Bronchial epithelial cell (primary cell): ENCODE measurements around the gene MLYCD. TPM values are rescaled to one million over a fixed set of nuclear protein-coding genes. Genes with fewer than 3 reads are reported as not detected.

Experiments
- DNase-seq: peaks from one replicate; pipeline ENCODE4 v3.0.0-alpha.2; 2010; ENCODE audit warnings: low read depth
- FAIRE-seq: peaks from 2 replicates; lab custom pipeline; 2011; peaks lifted over from hg19 to GRCh38; lab: Jason Lieb, UNC
- H3K27me3 ChIP-seq: 2 replicates; pipeline ENCODE4 v1.5.1; 2011; ENCODE audit warnings: low read length; ENCODE audit not compliant: control insufficient read depth, insufficient read depth
- H3K36me3 ChIP-seq: 2 replicates; pipeline ENCODE4 v1.5.1; 2011; ENCODE audit warnings: low read length; ENCODE audit not compliant: control insufficient read depth, insufficient read depth
- H3K4me3 ChIP-seq: 2 replicates; pipeline ENCODE4 v1.5.1; 2011; ENCODE audit warnings: mild to moderate bottlenecking, low read depth, low read length, control low read depth
- total RNA-seq: library from RNA; depleted of rRNA; stranded (reverse); fragments of >200 nt; gene quantifications from 2 replicates; pipeline ENCODE4 v1.2.1, GENCODE V29; 2014
- TF ChIP-seq, protein P1 (sequence below): IDR thresholded peaks from 2 replicates; pipeline ENCODE4 v1.5.1; 2011; ENCODE audit warnings: mild to moderate bottlenecking, moderate library complexity, low read length, control low read depth, inconsistent platforms; ENCODE audit not compliant: insufficient read depth, severe bottlenecking

MLYCD gene
- total RNA-seq, 1 donor from 2014 or later = 2.6 TPM

DNA sequence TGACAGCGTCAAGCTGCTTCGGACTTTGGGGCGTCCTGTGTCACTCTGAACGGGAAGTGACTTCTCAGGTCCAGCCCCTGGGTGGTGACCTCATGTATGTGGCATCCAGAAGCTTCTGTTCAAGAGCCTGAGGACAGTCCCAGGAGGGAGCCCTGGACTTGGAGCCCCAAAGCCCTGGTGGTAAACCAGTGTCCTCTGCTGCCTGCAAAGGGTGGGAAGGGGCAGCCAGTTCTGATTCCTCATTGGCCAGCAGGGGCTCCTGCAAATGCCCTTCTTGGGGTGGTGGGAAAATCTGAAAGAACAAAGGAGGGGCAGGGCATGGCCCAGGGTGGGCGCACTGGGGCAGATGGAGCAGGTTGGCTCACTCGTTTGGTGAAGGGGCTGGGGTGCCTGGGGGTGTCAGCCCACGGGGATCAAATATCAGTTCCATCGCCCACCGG is 55.7 kb downstream of the MLYCD start:
- Histone ChIP-seq H3K4me3 (peak overlapping the region; percentile 62), H3K36me3 (peaks cover 10% of the 10 kb centered on the region), H3K27me3 (no peaks in the 10 kb centered on the region)
- FAIRE-seq = no peak
- DNase-seq = peak; percentile 51
- TF ChIP-seq, protein P1, sequence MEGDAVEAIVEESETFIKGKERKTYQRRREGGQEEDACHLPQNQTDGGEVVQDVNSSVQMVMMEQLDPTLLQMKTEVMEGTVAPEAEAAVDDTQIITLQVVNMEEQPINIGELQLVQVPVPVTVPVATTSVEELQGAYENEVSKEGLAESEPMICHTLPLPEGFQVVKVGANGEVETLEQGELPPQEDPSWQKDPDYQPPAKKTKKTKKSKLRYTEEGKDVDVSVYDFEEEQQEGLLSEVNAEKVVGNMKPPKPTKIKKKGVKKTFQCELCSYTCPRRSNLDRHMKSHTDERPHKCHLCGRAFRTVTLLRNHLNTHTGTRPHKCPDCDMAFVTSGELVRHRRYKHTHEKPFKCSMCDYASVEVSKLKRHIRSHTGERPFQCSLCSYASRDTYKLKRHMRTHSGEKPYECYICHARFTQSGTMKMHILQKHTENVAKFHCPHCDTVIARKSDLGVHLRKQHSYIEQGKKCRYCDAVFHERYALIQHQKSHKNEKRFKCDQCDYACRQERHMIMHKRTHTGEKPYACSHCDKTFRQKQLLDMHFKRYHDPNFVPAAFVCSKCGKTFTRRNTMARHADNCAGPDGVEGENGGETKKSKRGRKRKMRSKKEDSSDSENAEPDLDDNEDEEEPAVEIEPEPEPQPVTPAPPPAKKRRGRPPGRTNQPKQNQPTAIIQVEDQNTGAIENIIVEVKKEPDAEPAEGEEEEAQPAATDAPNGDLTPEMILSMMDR = no peak

DNA sequence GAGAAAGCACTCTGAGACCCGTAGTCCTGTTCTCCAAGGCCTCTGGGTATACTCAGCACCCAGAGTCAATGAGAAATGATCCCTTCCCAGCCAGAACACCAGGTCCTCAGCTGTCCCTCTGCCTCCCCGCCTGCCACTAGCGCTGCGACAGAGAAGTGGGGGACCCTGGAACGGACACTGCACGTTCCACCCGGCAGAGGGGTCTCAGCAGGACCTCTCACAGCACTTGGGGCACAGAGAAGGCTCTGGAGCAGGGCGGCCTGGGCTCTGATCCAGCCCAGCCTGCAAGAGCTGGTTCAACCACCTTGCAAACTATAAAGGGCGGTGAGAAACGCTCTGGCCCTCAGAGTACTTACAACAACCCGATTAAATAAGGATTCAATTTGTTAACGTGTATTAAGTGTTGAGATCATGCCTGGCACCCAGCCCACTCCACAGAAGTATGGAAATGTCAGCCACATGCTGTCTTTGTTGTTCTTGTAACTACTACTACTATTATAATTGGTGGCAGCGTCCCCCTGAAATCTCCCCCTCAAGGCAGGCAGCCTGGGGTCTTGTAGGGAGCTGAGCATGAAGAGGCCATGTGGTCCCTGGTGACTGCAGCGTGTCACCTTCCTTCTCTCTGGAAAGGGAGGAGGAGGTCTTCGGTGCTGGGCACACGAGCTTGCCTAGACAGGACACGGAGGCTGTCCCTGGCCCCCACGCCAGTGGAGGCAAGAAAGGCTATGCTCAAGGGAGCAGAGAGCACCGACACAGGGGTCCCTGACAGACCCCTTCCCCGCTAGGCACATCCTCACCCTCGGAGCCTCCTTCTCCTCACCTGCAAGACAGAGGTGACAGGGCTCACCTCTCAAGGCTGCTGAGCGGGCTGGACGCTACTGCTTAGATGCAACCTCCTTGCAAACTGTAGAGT is 56.6 kb downstream of the MLYCD start:
- Histone ChIP-seq H3K36me3 (peaks cover 11% of the 10 kb centered on the region), H3K4me3 (no peak overlapping the region), H3K27me3 (no peaks in the 10 kb centered on the region)
- no peak for FAIRE-seq
- no peak for DNase-seq
- TF ChIP-seq, protein P1 = no peak

DNA sequence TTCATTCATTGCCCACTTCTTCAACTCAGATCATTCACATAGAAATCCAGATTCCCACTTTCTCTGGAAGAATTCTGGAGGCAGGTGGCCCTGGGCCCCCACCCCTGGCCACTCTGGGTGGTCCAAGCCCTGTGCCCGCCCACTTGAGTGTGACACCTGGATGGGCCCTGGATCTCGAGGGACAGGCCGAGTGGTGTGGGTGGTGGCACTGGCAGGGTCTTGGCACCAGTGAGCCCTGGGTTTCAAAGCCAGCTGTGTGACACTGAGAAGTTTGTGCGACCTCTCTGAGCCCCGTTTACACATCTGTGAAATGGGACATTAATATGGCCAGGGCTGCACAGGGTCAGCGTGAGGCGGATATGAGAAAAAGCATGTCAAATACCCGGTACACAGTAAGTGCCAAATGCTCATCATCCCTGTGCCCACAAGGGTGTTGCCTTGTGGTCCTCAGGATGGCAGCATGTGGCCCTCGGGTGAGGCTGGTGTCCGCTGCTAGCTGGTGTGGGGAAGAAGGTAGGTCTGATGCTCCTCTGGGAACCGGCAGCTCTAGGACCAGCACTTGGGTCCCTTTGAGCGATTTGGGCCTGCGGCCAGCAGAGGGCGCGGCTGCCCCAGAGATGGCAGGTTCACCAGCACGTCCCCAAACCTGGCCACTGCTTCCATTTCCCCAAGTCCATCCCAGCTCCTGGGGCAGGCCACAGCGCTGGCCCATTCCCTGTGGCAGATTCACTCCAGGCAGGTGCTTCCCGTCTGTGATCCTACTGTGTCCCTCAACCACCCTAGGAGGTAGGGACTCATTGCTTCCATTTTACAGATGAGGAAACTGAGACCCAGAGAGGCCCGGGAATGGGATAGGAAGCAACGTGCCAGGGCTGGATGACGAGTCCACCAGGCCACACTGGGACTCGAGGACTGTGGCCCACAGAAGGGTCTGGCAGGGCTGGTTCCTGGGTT is 57.7 kb downstream of the MLYCD start:
- FAIRE-seq (no peak), DNase-seq (peak; percentile 59)
- peaks cover 16% of the 10 kb centered on the region for H3K36me3 ChIP-seq
- TF ChIP-seq, protein P1 = peak; percentile 99
- H3K4me3 ChIP-seq = no peak overlapping the region
- H3K27me3 ChIP-seq = no peaks in the 10 kb centered on the region

DNA sequence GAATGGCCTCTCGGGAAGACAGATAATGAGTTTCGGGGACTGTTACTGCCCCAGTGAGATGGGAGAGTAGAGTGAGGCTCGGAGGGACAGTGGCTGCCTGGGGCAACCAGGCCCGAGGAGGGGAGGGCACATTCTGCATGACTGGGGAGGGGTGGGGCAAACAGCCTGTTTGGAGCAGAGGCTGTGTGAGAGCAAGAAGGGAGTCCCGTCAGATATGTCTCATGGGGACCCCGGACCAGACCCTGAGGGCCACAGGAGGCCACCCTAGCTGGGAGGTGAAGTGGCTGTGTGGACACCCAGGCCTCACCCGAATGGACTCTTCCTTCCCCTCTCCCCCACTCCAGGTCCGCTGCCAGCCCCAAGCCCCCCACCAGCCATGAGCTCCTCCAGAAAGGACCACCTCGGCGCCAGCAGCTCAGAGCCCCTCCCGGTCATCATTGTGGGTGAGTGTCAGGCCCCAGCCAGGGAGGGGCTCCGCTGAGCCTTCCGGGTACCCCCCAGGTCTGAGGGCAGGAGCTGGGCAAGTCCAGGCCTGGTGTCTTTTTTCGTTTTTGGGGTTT is 58.5 kb downstream of the MLYCD start:
- FAIRE-seq = no peak
- Histone ChIP-seq H3K4me3 (no peak overlapping the region), H3K36me3 (peaks cover 19% of the 10 kb centered on the region), H3K27me3 (no peaks in the 10 kb centered on the region)
- DNase-seq = no peak
- TF ChIP-seq, protein P1 = no peak

DNA sequence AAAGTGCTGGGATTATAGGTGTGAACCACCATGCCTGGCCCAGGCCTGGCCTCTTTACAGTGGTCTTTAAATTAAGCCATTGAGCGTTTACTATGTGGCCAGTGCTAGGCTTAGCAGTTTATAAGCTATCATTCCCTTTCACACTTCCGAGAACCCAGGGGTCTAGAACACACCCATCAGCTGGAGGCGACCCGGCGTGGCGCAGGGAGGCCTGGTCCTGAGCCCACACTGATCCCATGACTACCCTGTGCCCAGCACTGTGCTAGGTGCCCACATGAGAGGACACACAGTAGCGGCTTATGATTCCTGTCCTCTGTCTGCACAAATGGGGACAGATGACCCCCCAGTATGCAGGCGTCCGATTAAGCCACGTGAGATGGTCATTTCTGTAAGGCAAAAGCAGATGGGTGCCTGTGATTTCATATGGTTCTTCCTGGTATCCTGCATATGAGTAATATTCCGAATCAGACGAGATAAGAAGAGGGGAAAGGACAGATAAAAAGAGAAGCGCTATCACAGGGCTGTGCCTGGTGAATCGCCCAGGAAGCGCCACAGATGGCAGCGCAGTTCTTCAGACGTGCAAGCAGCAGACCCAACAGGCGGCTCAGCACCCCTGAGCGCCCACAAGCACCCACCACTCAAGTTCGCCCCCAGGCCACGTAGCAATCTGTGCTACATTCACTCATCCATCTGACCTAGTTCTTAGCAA is 59.4 kb downstream of the MLYCD start:
- TF ChIP-seq, protein P1 = no peak
- Histone ChIP-seq H3K36me3 (peaks cover 22% of the 10 kb centered on the region), H3K27me3 (no peaks in the 10 kb centered on the region), H3K4me3 (no peak overlapping the region)
- no peak for FAIRE-seq
- no peak for DNase-seq
